IMR-90 (cell line): ENCODE data around the gene FAM89A. TPM values are rescaled to one million over a fixed set of nuclear protein-coding genes. Genes with fewer than 3 reads are reported as not detected.

Source experiments
- ATAC-seq: fragments of 200-7000 bp; cut with Tn5 transposase; 2 replicates; pipeline ENCODE4 v1.9.1; 2020; ENCODE audit warnings: low read depth, mild to moderate bottlenecking, moderate library complexity
- BruUV-seq: library from RNA; stranded (reverse); fragments of 400-500 nt; replicated peaks from 2 replicates; lab custom pipeline; 2021; lab: Mats Ljungman, UMichigan
- CTCF ChIA-PET: fragments of 300-600 bp; formaldehyde crosslinking; extraction: SDS; loops from one replicate; lab custom pipeline; 2021; ENCODE audit warnings: antibody characterized with exemption; lab: Yijun Ruan, JAX
- POLR2A ChIA-PET: fragments of 300-600 bp; sonication (Branson Sonifier 250); formaldehyde crosslinking; loops from one replicate; lab custom pipeline; 2022; ENCODE audit warnings: antibody characterized with exemption; ENCODE audit not compliant: unreplicated experiment; lab: Charles Lee
- DNase-seq: peaks from one replicate; pipeline ENCODE4 v3.0.0; 2013
- H2AFZ ChIP-seq: replicated peaks from 2 replicates; pipeline ENCODE3; 2013; ENCODE audit warnings: low read length, mild to moderate bottlenecking; ENCODE audit not compliant: poor library complexity
- H2AK5ac ChIP-seq: 2 replicates; pipeline ENCODE4 v1.6.1; 2013; ENCODE audit warnings: low read depth, low read length, inconsistent platforms
- H2AK9ac ChIP-seq: replicated peaks from 2 replicates; pipeline ENCODE3; 2013; ENCODE audit warnings: mild to moderate bottlenecking, low read depth, low read length, moderate library complexity; ENCODE audit not compliant: poor library complexity
- H2BK120ac ChIP-seq: 2 replicates; pipeline ENCODE4 v1.6.1; 2013; ENCODE audit warnings: low read depth, low read length, inconsistent platforms
- H2BK15ac ChIP-seq: 3 replicates; pipeline ENCODE4 v1.6.1; 2013; ENCODE audit warnings: low read depth, low read length, inconsistent platforms
- H2BK20ac ChIP-seq: 2 replicates; pipeline ENCODE4 v1.6.1; 2013; ENCODE audit warnings: low read depth, mild to moderate bottlenecking, inconsistent platforms, low read length, moderate library complexity
- H2BK5ac ChIP-seq: 2 replicates; pipeline ENCODE4 v1.6.1; 2013; ENCODE audit warnings: mild to moderate bottlenecking, low read depth, low read length, inconsistent platforms; ENCODE audit not compliant: poor library complexity, severe bottlenecking
- H3K14ac ChIP-seq: replicated peaks from 2 replicates; pipeline ENCODE4 v1.6.1; 2013; ENCODE audit warnings: low read depth, low read length, inconsistent platforms
- H3K18ac ChIP-seq: 2 replicates; pipeline ENCODE4 v1.6.1; 2013; ENCODE audit warnings: low read depth, low read length, control low read depth
- H3K23ac ChIP-seq: 2 replicates; pipeline ENCODE4 v1.6.1; 2013; ENCODE audit warnings: low read depth, low read length, inconsistent platforms
- H3K27ac ChIP-seq: 2 replicates; pipeline ENCODE4 v1.5.1; 2013; ENCODE audit warnings: mild to moderate bottlenecking, control low read depth, low read length; ENCODE audit not compliant: insufficient read depth
- H3K27me3 ChIP-seq: 2 replicates; pipeline ENCODE4 v1.6.1; 2013; ENCODE audit warnings: low read length; ENCODE audit not compliant: control insufficient read depth, insufficient read depth
- H3K36me3 ChIP-seq: 2 replicates; pipeline ENCODE4 v1.6.1; 2013; ENCODE audit warnings: low read length, mixed read lengths; ENCODE audit not compliant: control insufficient read depth, insufficient read depth
- H3K4ac ChIP-seq: 2 replicates; pipeline ENCODE4 v1.6.1; 2013; ENCODE audit warnings: low read depth, low read length, inconsistent platforms
- H3K4me1 ChIP-seq: 2 replicates; pipeline ENCODE4 v1.6.1; 2013; ENCODE audit warnings: low read length, mixed read lengths; ENCODE audit not compliant: control insufficient read depth, insufficient read depth
- H3K4me2 ChIP-seq: 2 replicates; pipeline ENCODE4 v1.6.1; 2013; ENCODE audit warnings: low read depth, mild to moderate bottlenecking, control low read depth, low read length, moderate library complexity
- H3K4me3 ChIP-seq: 2 replicates; pipeline ENCODE4 v1.5.1; 2013; ENCODE audit warnings: low read depth, mild to moderate bottlenecking, control low read depth, low read length, moderate library complexity; ENCODE audit not compliant: insufficient read depth
- H3K56ac ChIP-seq: 2 replicates; pipeline ENCODE4 v1.6.1; 2013; ENCODE audit warnings: low read length, inconsistent platforms; ENCODE audit not compliant: insufficient read depth; ENCODE audit errors: extremely low read depth
- H3K79me1 ChIP-seq, 2 experiments: 2 replicates each; pipeline ENCODE4 v1.6.1; 2013; ENCODE audit warnings: low read length in 2 of 2, inconsistent platforms in 1 of 2, low read depth in 1 of 2
- H3K9ac ChIP-seq: 2 replicates; pipeline ENCODE4 v1.6.1; 2013; ENCODE audit warnings: low read depth, low read length, control low read depth
- H3K9me1 ChIP-seq: 2 replicates; pipeline ENCODE4 v1.6.1; 2013; ENCODE audit warnings: low read length, inconsistent platforms; ENCODE audit not compliant: insufficient read depth
- H3K9me3 ChIP-seq: 2 replicates; pipeline ENCODE4 v1.6.1; 2013; ENCODE audit warnings: low read length; ENCODE audit not compliant: control insufficient read depth, insufficient read depth
- H4K20me1 ChIP-seq: 2 replicates; pipeline ENCODE4 v1.6.1; 2013; ENCODE audit warnings: low read length, inconsistent platforms; ENCODE audit not compliant: insufficient read depth
- H4K5ac ChIP-seq: 2 replicates; pipeline ENCODE4 v1.6.1; 2013; ENCODE audit warnings: mild to moderate bottlenecking, low read depth, low read length, control low read depth
- H4K8ac ChIP-seq, 2 experiments: 2 replicates each; pipeline ENCODE4 v1.6.1; 2013; ENCODE audit warnings: low read depth in 2 of 2, low read length in 2 of 2, control low read depth in 1 of 2, inconsistent platforms in 1 of 2
- H4K91ac ChIP-seq: 2 replicates; pipeline ENCODE4 v1.6.1; 2013; ENCODE audit warnings: low read depth, low read length, inconsistent platforms; ENCODE audit not compliant: insufficient read depth
- CHD1 ChIP-seq: IDR thresholded peaks from 2 replicates; pipeline ENCODE4 v1.6.1; 2012; ENCODE audit warnings: low read depth, low read length, improper control_type of control experiment
- MAFK ChIP-seq: IDR thresholded peaks from 2 replicates; pipeline ENCODE4 v1.6.1; 2012; ENCODE audit warnings: low read depth, low read length, improper control_type of control experiment
- MXI1 ChIP-seq: IDR thresholded peaks from 2 replicates; pipeline ENCODE4 v1.6.1; 2012; ENCODE audit warnings: low read depth, mild to moderate bottlenecking, low read length, moderate library complexity, borderline replicate concordance
- NFE2L2 ChIP-seq: fragments of 150-350 bp; IDR thresholded peaks from 2 replicates; pipeline ENCODE4 v1.6.1; 2016; ENCODE audit warnings: low read depth, mild to moderate bottlenecking, low read length
- RAD21 ChIP-seq: IDR thresholded peaks from 2 replicates; pipeline ENCODE4 v1.6.1; 2012; ENCODE audit warnings: low read length, improper control_type of control experiment
- RCOR1 ChIP-seq: IDR thresholded peaks from 2 replicates; pipeline ENCODE4 v1.6.1; 2012; ENCODE audit warnings: mild to moderate bottlenecking, low read length, improper control_type of control experiment; ENCODE audit not compliant: insufficient replicate concordance
- RFX5 ChIP-seq: IDR thresholded peaks from 2 replicates; pipeline ENCODE4 v1.8.0; 2012; ENCODE audit warnings: low read depth, mild to moderate bottlenecking, low read length, moderate library complexity
- WGBS, 2 experiments: methylation state at CpG; one replicate each; pipeline versions ENCODE4 v1.1.5 to v1.1.7; 2013; ENCODE audit warnings: missing lambda C conversion rate in 2 of 2; ENCODE audit not compliant: insufficient read length in 1 of 2; ENCODE audit errors: extremely low coverage in 2 of 2; 5-methylcytosine and 5-hydroxymethylcytosine counted together
- dilution Hi-C: fragments of 300-500 bp; cut with HindIII; formaldehyde crosslinking; loops from one replicate; pipeline ENCODE4 v1.14.3; 2018; ENCODE audit warnings: low sequenced_read_pairs; ENCODE audit not compliant: unreplicated experiment
- in situ Hi-C: fragments of 300-500 bp; cut with MboI; formaldehyde crosslinking; loops from 3 replicates; pipeline ENCODE4 v1.14.3; 2019; ENCODE audit warnings: low sequenced_read_pairs, inconsistent platforms, mixed read lengths
- intact Hi-C: fragments of 100-400 bp; cut with micrococcal nuclease; formaldehyde crosslinking; loops from 2 replicates; pipeline ENCODE4 v1.10.0; 2022
- polyA plus RNA-seq, 3 experiments: library from polyadenylated mRNA; depleted of rRNA; stranded (reverse); fragments of >200 nt; gene quantifications; 2 replicates each; pipeline ENCODE4 v1.2.3, GENCODE V29; 2012; ENCODE audit warnings: low replicate concordance in 1 of 3
- total RNA-seq: library from RNA; depleted of rRNA; stranded (reverse); fragments of >200 nt; gene quantifications from 2 replicates; pipeline ENCODE4 v1.2.3, GENCODE V29; 2012
- TF ChIP-seq, protein P1 (sequence below): conservative IDR thresholded peaks from 2 replicates; pipeline ENCODE4 v1.5.1; 2012; ENCODE audit warnings: mild to moderate bottlenecking, low read depth, low read length, improper control_type of control experiment

The FAM89A gene
- total and polyA plus RNA-seq, 2 of the 4 experiments (the other 2 are of a cell fraction) = 6.8 to 8.1 TPM

DNA sequence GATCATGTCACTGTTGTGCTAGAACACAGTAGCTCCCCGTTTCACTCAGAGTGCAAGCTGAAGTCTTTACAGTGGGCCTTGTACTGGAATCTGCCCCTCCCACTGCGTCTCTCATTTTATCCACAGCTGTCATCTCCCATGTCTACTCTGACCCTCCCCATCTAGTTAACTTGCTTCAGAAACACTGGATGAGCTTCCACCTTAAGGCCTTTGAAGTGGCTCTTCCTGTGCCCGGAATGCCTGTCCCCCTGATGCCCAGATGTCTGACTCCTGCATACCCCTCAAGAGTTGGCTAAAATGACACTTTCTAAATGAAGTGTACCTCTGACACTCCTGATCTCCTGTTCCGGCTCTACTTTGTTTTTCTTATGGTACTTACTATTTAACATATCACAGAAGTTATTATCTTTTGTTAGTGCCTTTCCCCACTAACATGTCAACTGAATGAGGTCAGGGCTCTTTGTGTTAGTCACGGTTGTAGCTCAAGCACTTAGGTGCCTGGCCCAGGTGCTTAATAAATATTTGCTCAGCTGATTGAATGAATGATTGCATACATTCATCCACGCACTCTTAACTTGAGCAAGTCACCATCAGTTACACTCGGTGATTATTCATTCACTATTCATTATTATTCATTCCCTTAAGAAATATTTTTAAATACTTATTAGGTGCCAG is 47.8 kb downstream of the FAM89A start:
- WGBS, 2 experiments = 83% methylated on average over 2 of the region's 7 CpGs; no CpG with 5 or more reads in 1 of the 2 experiments
- CTCF ChIA-PET = no interaction called here
- no peak overlapping the region for H4K91ac ChIP-seq

More for the DNA sequence above, 47.8 kb downstream of the FAM89A start:
- no TSS peak for BruUV-seq
- intact Hi-C loops (loop anchor here (5.0 kb wide), 1 partner anchor 220 kb away; no protein-coding TSS in a partner anchor), in situ Hi-C loops (no loop called here), dilution Hi-C loops (no loop called here)
- no peak overlapping the region for H3K56ac ChIP-seq
- no peaks in the 10 kb centered on the region for H3K4me1 ChIP-seq
- no peaks in the 10 kb centered on the region for H3K9me1 ChIP-seq
- H3K36me3 ChIP-seq = peaks cover 16% of the 10 kb centered on the region
- no peak overlapping the region for H2AFZ ChIP-seq
- no peak overlapping the region for H3K18ac ChIP-seq
- POLR2A ChIA-PET = no interaction called here
- no peak overlapping the region for H3K4me2 ChIP-seq
- no peak overlapping the region for H2BK20ac ChIP-seq
- H3K4ac ChIP-seq = no peak overlapping the region
- H3K14ac ChIP-seq = no peak overlapping the region
- H3K79me1 ChIP-seq = peaks cover 9 to 15% of the 10 kb centered on the region in 2 experiments; a peak in 3 of 4 replicates
- H3K27me3 ChIP-seq = no peaks in the 10 kb centered on the region
- no peak overlapping the region for H2BK120ac ChIP-seq
- no peak overlapping the region for H3K9ac ChIP-seq
- no peak overlapping the region for H4K8ac ChIP-seq
- no peak overlapping the region for H2BK15ac ChIP-seq
- no peak overlapping the region for H3K27ac ChIP-seq
- H2BK5ac ChIP-seq = no peak overlapping the region
- ATAC-seq = no peak
- H3K23ac ChIP-seq = no peak overlapping the region
- no peaks in the 10 kb centered on the region for H3K9me3 ChIP-seq
- H2AK9ac ChIP-seq = no peak overlapping the region
- H3K4me3 ChIP-seq = no peak overlapping the region
- H2AK5ac ChIP-seq = no peak overlapping the region
- no peaks in the 10 kb centered on the region for H4K20me1 ChIP-seq
- DNase-seq = no peak
- TF ChIP-seq MAFK = no peak
- no peak for TF ChIP-seq RCOR1
- TF ChIP-seq, protein P1, sequence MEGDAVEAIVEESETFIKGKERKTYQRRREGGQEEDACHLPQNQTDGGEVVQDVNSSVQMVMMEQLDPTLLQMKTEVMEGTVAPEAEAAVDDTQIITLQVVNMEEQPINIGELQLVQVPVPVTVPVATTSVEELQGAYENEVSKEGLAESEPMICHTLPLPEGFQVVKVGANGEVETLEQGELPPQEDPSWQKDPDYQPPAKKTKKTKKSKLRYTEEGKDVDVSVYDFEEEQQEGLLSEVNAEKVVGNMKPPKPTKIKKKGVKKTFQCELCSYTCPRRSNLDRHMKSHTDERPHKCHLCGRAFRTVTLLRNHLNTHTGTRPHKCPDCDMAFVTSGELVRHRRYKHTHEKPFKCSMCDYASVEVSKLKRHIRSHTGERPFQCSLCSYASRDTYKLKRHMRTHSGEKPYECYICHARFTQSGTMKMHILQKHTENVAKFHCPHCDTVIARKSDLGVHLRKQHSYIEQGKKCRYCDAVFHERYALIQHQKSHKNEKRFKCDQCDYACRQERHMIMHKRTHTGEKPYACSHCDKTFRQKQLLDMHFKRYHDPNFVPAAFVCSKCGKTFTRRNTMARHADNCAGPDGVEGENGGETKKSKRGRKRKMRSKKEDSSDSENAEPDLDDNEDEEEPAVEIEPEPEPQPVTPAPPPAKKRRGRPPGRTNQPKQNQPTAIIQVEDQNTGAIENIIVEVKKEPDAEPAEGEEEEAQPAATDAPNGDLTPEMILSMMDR = no peak
- no peak for TF ChIP-seq RFX5
- no peak for TF ChIP-seq RAD21
- TF ChIP-seq CHD1 = no peak
- no peak for TF ChIP-seq MXI1
- TF ChIP-seq NFE2L2 = no peak
- no peak overlapping the region for H4K5ac ChIP-seq
